ENCODE data around the gene CXCL12. TPM values are rescaled to one million over a fixed set of nuclear protein-coding genes. Genes with fewer than 3 reads are reported as not detected.

The CXCL12 gene
- polyA plus RNA-seq, 1 of the 3 experiments (the other 2 are of a cell fraction) = 4.7 TPM

DNA sequence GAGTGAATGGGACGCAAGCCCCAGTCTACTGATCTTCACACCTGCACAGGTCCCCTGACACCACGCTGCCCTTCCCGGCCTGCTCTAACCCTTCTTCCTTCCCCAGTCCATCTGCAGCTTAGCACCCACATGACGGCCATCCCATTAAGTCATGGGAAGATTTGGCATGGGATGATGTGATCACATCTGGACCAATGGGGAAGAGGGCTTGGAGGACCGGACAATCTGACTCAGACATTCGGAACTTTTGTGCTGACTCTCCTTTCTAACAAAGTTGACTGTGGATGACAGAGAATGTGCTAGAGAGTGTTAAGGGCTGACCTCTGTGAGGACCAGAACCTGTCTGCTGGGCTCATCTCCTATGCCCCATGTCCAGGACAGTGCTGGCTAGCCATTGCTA lies 15.6 kb downstream of the CXCL12 start:
- H3K27me3 ChIP-seq (ENCODE audit: insufficient read depth) = no peaks in the 10 kb centered on the region
- no peak overlapping the region for H3K4me3 ChIP-seq (ENCODE audit: low read depth in 2 of 2, low read length in 1 of 2)
- ChIA-PET CTCF (interaction anchor here (1.6 kb wide), 1 partner anchor 680 kb away, joined by 4 read pairs; no protein-coding TSS in a partner anchor), POLR2A (no interaction called here)
- H3K27ac ChIP-seq (ENCODE audit: low read depth in 2 of 2, low read length in 1 of 2) = no peak overlapping the region
- H3K4me1 ChIP-seq (ENCODE audit: control insufficient read depth in 1 of 2, insufficient read depth in 2 of 2, low read depth in 1 of 2, low read length in 1 of 2) = no peaks in the 10 kb centered on the region
- H3K9me2 ChIP-seq = no peaks in the 10 kb centered on the region
- H4K20me1 ChIP-seq (ENCODE audit: insufficient read depth) = no peaks in the 10 kb centered on the region
- 32% methylated on average over 6 of the region's 6 CpGs for WGBS (ENCODE audit: low lambda C conversion rate)
- no peaks in the 10 kb centered on the region for H3F3A ChIP-seq (replicated peaks; ENCODE audit: insufficient read depth)
- TF ChIP-seq EP300 (IDR thresholded peaks at IDR 0.05; ENCODE audit: borderline replicate concordance in 1 of 2, low read depth in 1 of 2, low read length in 1 of 2) = no peak
- TF ChIP-seq ELF1 (IDR thresholded peaks at IDR 0.05) = no peak
- no peak for TF ChIP-seq JUND (IDR thresholded peaks at IDR 0.05)
- TF ChIP-seq GABPA (IDR thresholded peaks at IDR 0.05; ENCODE audit: low read depth) = no peak
- TF ChIP-seq SIN3A (IDR thresholded peaks at IDR 0.05; ENCODE audit: borderline replicate concordance, low read depth, low read length) = no peak
- TF ChIP-seq RFX5 (IDR thresholded peaks at IDR 0.05; ENCODE audit: low read length) = no peak
- TF ChIP-seq NFIC (IDR thresholded peaks at IDR 0.05; ENCODE audit: borderline replicate concordance) = no peak
- no peak for TF ChIP-seq MEF2A (IDR thresholded peaks at IDR 0.05; ENCODE audit: borderline replicate concordance, low read depth)
- TF ChIP-seq POLR2AphosphoS5 (IDR thresholded peaks at IDR 0.05; ENCODE audit: low read depth, low read length) = no peak
- TF ChIP-seq TAF1 (IDR thresholded peaks at IDR 0.05; ENCODE audit: borderline replicate concordance, low read depth, low read length) = no peak
- TF ChIP-seq TCF12 (IDR thresholded peaks at IDR 0.05) = no peak
- no peak overlapping the region for H3K9ac ChIP-seq
- H3K36me3 ChIP-seq (replicated peaks in 1 of 2; ENCODE audit: control insufficient read depth in 1 of 2, insufficient read depth in 2 of 2, low read length in 1 of 2) = no peaks in the 10 kb centered on the region
- no peaks in the 10 kb centered on the region for H3K9me3 ChIP-seq
- no peaks in the 10 kb centered on the region for H3K79me2 ChIP-seq (ENCODE audit: insufficient read depth)
- H3K4me2 ChIP-seq = no peak overlapping the region
- H2AFZ ChIP-seq (ENCODE audit: low read depth) = no peak overlapping the region
- no peak for DNase-seq

- H3K79me2 ChIP-seq (ENCODE audit: insufficient read depth) = no peaks in the 10 kb centered on the region
- H3K4me2 ChIP-seq = no peak overlapping the region
- H3F3A ChIP-seq (replicated peaks; ENCODE audit: insufficient read depth) = no peaks in the 10 kb centered on the region
- POLR2A ChIA-PET = no interaction called here
- no peak overlapping the region for H3K27ac ChIP-seq (ENCODE audit: low read depth in 2 of 2, low read length in 1 of 2)
- H3K36me3 ChIP-seq (replicated peaks in 1 of 2; ENCODE audit: control insufficient read depth in 1 of 2, insufficient read depth in 2 of 2, low read length in 1 of 2) = no peaks in the 10 kb centered on the region
- TF ChIP-seq SMC3 (IDR thresholded peaks at IDR 0.05; ENCODE audit: low read depth, low read length) (no peak), RCOR1 (IDR thresholded peaks at IDR 0.05; ENCODE audit: low read length) (no peak), PBX3 (IDR thresholded peaks at IDR 0.05) (no peak), TAF1 (IDR thresholded peaks at IDR 0.05; ENCODE audit: borderline replicate concordance, low read depth, low read length) (no peak)
- H3K27me3 ChIP-seq (ENCODE audit: insufficient read depth) = no peaks in the 10 kb centered on the region
- H3K4me3 ChIP-seq (ENCODE audit: low read depth in 2 of 2, low read length in 1 of 2) = no peak overlapping the region
- no peaks in the 10 kb centered on the region for H3K9me3 ChIP-seq
- no peaks in the 10 kb centered on the region for H3K4me1 ChIP-seq (ENCODE audit: control insufficient read depth in 1 of 2, insufficient read depth in 2 of 2, low read depth in 1 of 2, low read length in 1 of 2)
- 27% methylated on average over 7 of the region's 7 CpGs for WGBS (ENCODE audit: low lambda C conversion rate)
- no peak for DNase-seq
- no peak overlapping the region for H3K9ac ChIP-seq
- CTCF ChIA-PET = interaction anchor here (0.6 to 1.6 kb wide), 3 partner anchors 18 to 679 kb away, joined by 3 to 4 read pairs (median 3); no protein-coding TSS in a partner anchor
- H2AFZ ChIP-seq (ENCODE audit: low read depth) = no peak overlapping the region
- H4K20me1 ChIP-seq (ENCODE audit: insufficient read depth) = no peaks in the 10 kb centered on the region
- H3K9me2 ChIP-seq = no peaks in the 10 kb centered on the region
These were observed 16.3 kb downstream of the CXCL12 start for GRCh38 chr10:44368637-44369036.
